HG02571 (cell line): Measurements from ENCODE around the gene MSH3.
"Not testable (repeated sequence)": the region's sequence is repeated elsewhere in the genome, so short reads cannot be mapped to it uniquely, and the experiment has no call there.

Experiments used
- ATAC-seq: cut with Tn5 transposase; IDR thresholded peaks from one replicate; pipeline ENCODE4 v1.9.1; 2021; ENCODE audit warnings: mild to moderate bottlenecking, moderate library complexity; ENCODE audit not compliant: unreplicated experiment

Gene MSH3

DNA sequence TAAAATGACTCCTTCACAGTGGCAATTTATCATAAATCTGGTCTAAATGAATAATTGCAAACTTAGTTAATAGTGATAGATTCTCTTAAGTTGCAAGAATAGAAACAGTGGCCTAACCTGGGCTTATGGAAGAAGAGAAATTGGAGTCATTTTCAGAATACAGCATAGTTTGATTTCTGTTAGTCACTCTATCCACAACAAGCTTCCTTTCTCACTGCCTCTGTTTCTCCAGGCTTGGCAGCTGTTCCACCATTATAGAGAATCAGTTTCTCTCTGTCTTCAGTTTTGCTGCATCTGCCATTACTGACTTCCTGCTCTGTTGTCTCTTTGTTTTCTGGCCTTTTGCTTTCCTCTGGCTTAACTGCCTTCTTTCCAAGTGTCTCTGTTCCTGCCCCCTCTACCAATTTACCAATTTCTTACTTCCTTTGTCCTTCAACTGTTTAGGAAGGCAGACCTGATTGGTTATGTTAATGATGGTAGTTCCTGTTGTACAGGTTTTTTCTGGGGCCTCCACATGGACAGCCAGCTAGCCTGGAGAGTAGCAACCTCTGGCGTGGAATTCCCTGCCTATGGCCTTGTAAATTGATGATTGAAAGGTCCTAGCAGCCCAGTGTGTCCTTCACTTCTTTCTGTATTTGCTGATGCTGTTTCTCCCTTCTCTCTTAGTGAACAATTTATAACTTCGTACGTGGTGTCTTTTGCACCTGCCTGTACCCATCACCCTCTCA, 229.8 kb downstream of the MSH3 start:
- no peak for ATAC-seq

DNA sequence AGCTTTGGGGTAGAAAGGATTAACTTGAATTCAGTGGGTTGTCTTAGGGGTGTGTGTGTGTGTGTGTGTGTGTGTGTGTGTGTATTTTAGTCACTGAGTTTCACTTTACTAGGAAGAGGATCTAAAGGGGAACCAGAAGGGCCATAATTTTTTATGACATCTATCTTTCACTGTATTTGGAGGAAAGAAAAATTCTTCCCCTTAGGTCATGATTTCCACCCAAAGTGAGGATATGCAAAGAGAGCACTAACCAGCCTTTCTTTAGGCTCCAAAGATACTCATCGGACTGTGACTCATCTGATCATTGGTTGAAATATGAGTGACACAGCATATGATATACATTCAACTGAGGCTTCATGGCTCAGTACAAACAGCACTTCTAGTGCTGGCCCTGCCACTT, 230.5 kb downstream of the MSH3 start:
- no peak for ATAC-seq

- no peak for ATAC-seq
Measured at GRCh38 chr5:80885396-80886000, 231.0 kb downstream of the MSH3 start.

DNA sequence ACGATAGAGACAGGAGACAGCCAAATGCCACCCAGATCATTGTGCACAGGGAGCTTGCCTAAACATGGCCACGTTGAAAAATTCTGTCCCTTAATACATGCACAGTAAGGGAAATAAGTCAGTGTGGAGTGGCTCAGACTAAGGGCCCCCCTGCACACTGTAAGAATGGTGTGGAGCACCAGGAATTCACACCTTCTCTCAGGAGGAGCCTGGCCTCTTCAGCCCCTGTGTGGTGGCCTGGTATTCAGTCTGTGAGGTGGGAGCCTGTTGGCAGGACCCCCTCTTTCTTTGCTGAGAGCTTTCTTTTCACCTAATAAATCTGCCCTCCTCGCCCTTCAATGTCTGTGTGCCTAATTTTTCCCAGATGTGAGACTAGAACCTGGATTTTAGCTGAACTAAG, 239.6 kb downstream of the MSH3 start:
- ATAC-seq = no peak

DNA sequence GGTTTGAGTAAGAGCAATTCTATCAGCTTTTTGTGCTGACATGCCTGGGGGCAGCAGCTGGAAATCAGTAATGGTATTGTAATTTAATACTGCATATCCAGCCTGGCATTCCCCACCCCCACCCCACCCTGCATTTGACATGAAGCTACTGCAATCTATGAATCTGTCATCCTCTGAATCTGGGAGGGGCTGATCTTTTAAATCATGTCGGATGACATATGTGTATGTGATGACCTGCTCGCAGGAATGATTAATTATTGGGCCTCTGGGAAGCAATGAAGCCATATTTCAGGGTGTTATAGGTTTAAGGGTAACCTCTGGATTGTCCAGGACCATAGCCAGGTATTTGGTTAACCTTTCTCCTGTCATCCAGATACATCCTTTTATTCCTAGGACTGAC, 241.1 kb downstream of the MSH3 start:
- ATAC-seq = no peak

- not testable (repeated sequence) for ATAC-seq
Measured at GRCh38 chr5:80902624-80903023, 248.2 kb downstream of the MSH3 start.

DNA sequence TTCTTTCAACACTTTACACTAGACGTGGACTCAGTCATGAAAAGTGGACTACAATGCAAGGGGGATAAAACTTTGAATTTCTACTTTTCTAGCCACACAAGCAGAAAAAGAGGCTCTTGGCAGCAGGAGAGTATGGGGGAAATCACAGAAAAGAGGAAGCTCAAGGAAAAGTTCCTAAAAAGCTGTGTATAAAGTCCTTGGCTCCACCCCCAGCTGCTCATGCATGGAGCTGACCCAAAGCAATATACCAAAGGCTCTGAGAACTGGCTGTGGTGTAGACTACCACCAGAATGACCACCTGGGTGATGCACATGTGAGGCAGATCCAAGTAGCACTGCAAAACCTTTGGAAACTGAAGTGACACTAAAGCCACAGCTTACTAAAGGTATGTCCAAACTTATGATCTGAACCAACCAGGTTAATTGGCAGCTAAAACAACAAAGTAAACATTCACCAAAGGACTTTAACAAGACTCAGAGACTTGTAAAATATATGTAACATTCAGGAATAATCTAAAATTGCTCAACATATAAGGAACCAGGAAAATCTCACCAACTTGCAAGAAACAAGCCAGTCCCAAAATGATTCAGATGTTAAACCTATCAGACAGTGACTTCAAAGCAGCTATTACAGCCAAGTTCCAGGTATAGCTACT, 250.2 kb downstream of the MSH3 start:
- ATAC-seq = no peak

DNA sequence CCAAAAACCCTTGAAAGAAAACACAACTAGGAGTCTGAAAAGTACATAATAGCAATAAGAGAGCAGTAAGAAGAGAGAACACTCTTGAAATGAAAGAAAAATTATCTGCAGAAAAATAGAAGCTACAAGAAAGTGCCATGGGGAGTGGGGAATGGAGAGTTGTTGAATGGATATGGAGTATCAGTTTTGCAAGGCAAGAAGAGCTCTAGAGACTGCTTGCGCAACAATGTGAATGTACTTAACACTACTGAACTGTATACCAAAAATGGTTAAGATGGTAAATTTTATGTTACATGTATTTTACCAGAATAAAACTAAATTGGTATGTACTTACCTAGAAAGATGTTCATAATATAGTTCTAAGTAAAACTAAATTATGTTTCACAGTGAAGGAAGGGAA, 251.0 kb downstream of the MSH3 start:
- no peak for ATAC-seq

GRCh38 chr5:80912479-80912878, 258.0 kb downstream of the MSH3 start:
- no peak for ATAC-seq

- no peak for ATAC-seq
Measured at GRCh38 chr5:80915716-80916115, 261.3 kb downstream of the MSH3 start.

DNA sequence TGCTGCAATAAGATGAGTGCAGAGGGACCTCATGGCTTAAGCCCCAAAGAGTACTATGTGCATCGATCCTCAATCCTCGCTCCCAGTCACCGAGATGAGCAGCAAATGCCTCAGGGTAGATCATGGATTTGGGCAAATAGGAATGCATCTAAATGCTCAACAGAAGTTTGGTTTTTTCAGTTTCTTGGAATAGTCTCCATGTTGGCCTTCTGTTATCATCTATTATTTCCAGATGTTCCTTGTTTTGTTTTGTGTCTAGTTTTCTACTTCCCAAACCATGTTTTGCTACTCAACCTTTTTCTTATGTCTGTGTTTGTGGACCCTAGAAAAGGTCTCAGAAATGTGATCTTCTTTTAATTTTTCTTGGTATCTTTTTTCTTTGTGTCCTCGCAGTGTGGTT, 262.2 kb downstream of the MSH3 start:
- no peak for ATAC-seq

GRCh38 chr5:80917631-80918030, 263.2 kb downstream of the MSH3 start:
- ATAC-seq = no peak

DNA sequence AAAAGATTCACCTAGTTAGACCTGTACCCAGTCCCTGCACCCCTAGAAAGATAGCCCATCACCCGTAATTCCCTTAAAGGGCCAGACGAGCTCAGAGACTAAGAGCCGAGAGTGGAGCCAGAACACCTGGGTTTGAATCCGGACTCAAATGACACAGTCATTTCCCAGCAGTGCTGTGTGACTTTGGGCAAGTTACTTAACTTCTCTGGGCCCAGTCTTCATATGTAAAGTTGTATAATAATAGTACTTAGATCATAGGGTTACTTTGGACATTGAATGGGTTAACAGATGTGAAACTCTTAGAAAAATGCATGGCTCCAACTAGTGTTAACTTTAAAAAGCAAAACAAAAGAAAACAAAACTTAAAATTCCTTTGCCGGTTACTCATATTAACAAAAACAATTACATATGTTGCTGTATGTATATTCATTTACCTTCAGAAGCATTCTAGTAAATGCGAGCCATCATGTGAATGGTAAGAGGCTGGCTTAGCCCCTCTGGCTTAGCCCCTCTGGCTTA, 265.3 kb downstream of the MSH3 start:
- no peak for ATAC-seq

GRCh38 chr5:80920333-80920732, 265.9 kb downstream of the MSH3 start:
- ATAC-seq = no peak

DNA sequence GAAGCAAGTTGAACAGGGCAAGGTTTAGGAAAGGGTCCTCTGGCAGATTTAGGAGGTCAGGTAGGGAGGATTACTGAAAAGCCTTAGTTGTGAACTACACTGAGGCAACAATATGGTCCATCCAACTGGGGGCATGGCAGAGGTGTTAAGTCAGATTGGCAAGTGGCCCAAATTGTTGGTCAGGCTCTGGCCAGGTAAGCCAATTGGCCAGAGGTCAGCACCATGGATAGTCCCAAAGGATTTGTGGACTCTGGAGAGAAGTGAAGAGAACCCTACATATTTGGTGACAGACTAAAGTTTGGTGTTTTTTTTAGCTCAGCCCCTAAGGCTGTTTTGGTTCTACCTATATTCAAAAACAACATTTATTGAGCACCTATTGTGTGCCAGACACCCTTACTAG, 266.6 kb downstream of the MSH3 start:
- ATAC-seq = no peak

DNA sequence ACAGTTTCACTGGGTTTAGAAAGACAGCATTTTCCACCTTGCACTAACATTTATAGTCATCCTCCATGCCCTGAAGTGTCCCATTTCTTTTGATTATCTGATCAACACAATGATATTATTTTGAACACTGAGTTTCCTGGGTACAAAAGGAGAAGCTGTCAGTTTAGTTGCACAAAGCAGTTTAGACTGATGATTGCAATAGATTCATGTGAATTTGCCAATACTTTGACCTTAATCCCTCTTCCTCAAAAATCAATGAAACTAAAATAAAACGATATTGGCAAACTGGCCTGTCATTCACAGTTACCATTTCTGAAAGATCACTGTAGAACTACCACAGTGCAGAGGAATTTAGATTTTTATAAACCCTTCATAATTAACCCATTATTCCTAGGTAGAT, 271.5 kb downstream of the MSH3 start:
- ATAC-seq = no peak
